ENCODE measurements around the gene PCNX2. TPM values are rescaled to one million over a fixed set of nuclear protein-coding genes. Genes with fewer than 3 reads are reported as not detected.

The PCNX2 gene
- total and polyA plus RNA-seq, 2 donors (not counting 1 experiment from before 2014, with no cell fraction given) = 17.6 to 34.7 TPM

GRCh38 chr1:233094269-233094668, 201.3 kb downstream of the PCNX2 start:
- Mint-ChIP-seq H3K9me3 (ENCODE audit: insufficient read depth) (no peaks in the 10 kb centered on the region), H3K27me3 (no peaks in the 10 kb centered on the region), H3K4me1 (no peaks in the 10 kb centered on the region), H3K4me3 (no peak overlapping the region), H3K27ac (no peak overlapping the region)
- intact Hi-C loops (cut with micrococcal nuclease) = no loop called here
- Histone ChIP-seq H3K79me2 (ENCODE audit: control insufficient read depth, insufficient read depth, low read length) (no peaks in the 10 kb centered on the region), H3K27me3 (replicated peaks in 1 of 4; ENCODE audit: control extremely low read depth in 1 of 4, control insufficient read depth in 3 of 4, insufficient read depth in 4 of 4, low read length in 3 of 4) (no peaks in the 10 kb centered on the region), H2AFZ (ENCODE audit: insufficient read depth, low read depth, low read length, poor library complexity, severe bottlenecking) (no peak overlapping the region), H3K27ac (ENCODE audit: low read length in 2 of 2) (no peak overlapping the region), H3K9me3 (ENCODE audit: control extremely low read depth in 1 of 3, control insufficient read depth in 2 of 3, insufficient read depth in 1 of 3, low read length in 2 of 3) (no peaks in the 10 kb centered on the region), H3K4me1 (ENCODE audit: control insufficient read depth in 2 of 2, insufficient read depth in 2 of 2, low read length in 2 of 2) (no peaks in the 10 kb centered on the region), H3K4me3 (ENCODE audit: control extremely low read depth in 1 of 5, extremely low read depth in 1 of 5, insufficient read depth in 1 of 5, low read depth in 2 of 5, low read length in 4 of 5) (no peak overlapping the region), H4K20me1 (ENCODE audit: control insufficient read depth, insufficient read depth, low read length, poor library complexity, severe bottlenecking) (no peaks in the 10 kb centered on the region), H3K9ac (ENCODE audit: low read length) (no peak overlapping the region), H3K36me3 (replicated peaks in 1 of 2; ENCODE audit: control extremely low read depth in 1 of 2, control insufficient read depth in 1 of 2, extremely low read depth in 1 of 2, insufficient read depth in 2 of 2, low read length in 1 of 2) (no peaks in the 10 kb centered on the region), H3K4me2 (replicated peaks; ENCODE audit: low read depth, low read length, poor library complexity, severe bottlenecking) (no peak overlapping the region)
- ATAC-seq (ENCODE audit: low read depth) (no peak), DNase-seq (no peak)
- ChIA-PET CTCF (no interaction called here), POLR2A (no interaction called here)
- no peak for TF ChIP-seq CTCF (IDR thresholded peaks at IDR 0.05)
- no CpG with 5 or more reads among the region's 2 CpGs for WGBS (ENCODE audit: insufficient coverage)

GRCh38 chr1:233090746-233091494, 204.6 kb downstream of the PCNX2 start:
- Mint-ChIP-seq H3K9me3 (ENCODE audit: insufficient read depth) (no peaks in the 10 kb centered on the region), H3K27me3 (no peaks in the 10 kb centered on the region), H3K27ac (no peak overlapping the region), H3K4me3 (no peak overlapping the region), H3K4me1 (no peaks in the 10 kb centered on the region)
- Histone ChIP-seq H3K4me3 (ENCODE audit: control extremely low read depth in 1 of 5, extremely low read depth in 1 of 5, insufficient read depth in 1 of 5, low read depth in 2 of 5, low read length in 4 of 5) (no peak overlapping the region), H3K4me1 (ENCODE audit: control insufficient read depth in 2 of 2, insufficient read depth in 2 of 2, low read length in 2 of 2) (no peaks in the 10 kb centered on the region), H2AFZ (ENCODE audit: insufficient read depth, low read depth, low read length, poor library complexity, severe bottlenecking) (no peak overlapping the region), H3K36me3 (replicated peaks in 1 of 2; ENCODE audit: control extremely low read depth in 1 of 2, control insufficient read depth in 1 of 2, extremely low read depth in 1 of 2, insufficient read depth in 2 of 2, low read length in 1 of 2) (no peaks in the 10 kb centered on the region), H3K9me3 (ENCODE audit: control extremely low read depth in 1 of 3, control insufficient read depth in 2 of 3, insufficient read depth in 1 of 3, low read length in 2 of 3) (no peaks in the 10 kb centered on the region), H4K20me1 (ENCODE audit: control insufficient read depth, insufficient read depth, low read length, poor library complexity, severe bottlenecking) (no peaks in the 10 kb centered on the region), H3K27me3 (replicated peaks in 1 of 4; ENCODE audit: control extremely low read depth in 1 of 4, control insufficient read depth in 3 of 4, insufficient read depth in 4 of 4, low read length in 3 of 4) (no peaks in the 10 kb centered on the region), H3K79me2 (ENCODE audit: control insufficient read depth, insufficient read depth, low read length) (no peaks in the 10 kb centered on the region), H3K27ac (ENCODE audit: low read length in 2 of 2) (no peak overlapping the region), H3K9ac (ENCODE audit: low read length) (no peak overlapping the region), H3K4me2 (replicated peaks; ENCODE audit: low read depth, low read length, poor library complexity, severe bottlenecking) (no peak overlapping the region)
- no peak for TF ChIP-seq CTCF (IDR thresholded peaks at IDR 0.05)
- TF ChIP-seq EZH2 (IDR thresholded peaks at IDR 0.05; ENCODE audit: borderline replicate concordance, insufficient read depth, low read depth, low read length, poor library complexity, severe bottlenecking) = no peak
- DNase-seq (no peak), ATAC-seq (ENCODE audit: low read depth) (no peak)
- CTCF ChIA-PET = interaction anchor here (0.6 kb wide), 1 partner anchor 349 kb away, joined by 3 read pairs; no protein-coding TSS in a partner anchor
- POLR2A ChIA-PET = no interaction called here
- WGBS (ENCODE audit: insufficient coverage) = 100% methylated on average over 1 of the region's 7 CpGs
- intact Hi-C loops (cut with micrococcal nuclease) = no loop called here

All from B cell (primary cell).